IPS-11a (cell line): ENCODE results near the gene PRTFDC1.

ENCODE experiments used
- H3K4me3 ChIP-seq: one replicate; pipeline ENCODE4 v1.5.1; 2013; ENCODE audit warnings: low read depth, low read length, control low read depth

The PRTFDC1 gene

DNA sequence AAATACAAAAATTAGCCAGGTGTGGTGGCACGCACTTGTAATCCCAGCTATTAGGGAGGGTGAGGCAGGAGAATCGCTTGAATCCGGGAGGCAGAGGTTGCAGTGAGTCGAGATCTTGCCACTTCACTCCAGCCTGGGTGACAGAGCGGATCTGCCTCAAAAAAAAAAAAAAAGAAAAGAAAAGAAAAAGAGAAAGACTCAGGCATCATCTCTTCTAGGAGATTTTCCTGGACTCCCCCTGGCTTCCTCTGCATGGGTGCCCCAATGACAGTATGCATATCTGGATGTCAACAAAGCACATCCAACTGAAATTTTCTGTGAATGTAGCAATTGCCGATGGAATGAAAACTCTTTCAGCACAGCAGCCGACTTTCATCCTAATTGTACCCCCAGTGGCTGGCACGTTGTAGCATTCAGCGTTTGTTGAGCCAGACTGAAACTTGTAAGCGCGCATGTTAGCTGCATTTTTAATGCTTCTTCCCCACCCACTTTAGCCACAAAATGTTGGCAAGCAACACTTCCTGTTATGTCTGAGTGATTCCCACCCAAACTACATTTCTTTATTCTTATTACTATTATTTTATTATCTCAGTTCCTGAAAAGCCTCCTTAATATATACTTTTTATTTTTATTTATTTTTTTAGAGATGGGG, 70.2 kb downstream of the PRTFDC1 start:
- no peak overlapping the region for H3K4me3 ChIP-seq

DNA sequence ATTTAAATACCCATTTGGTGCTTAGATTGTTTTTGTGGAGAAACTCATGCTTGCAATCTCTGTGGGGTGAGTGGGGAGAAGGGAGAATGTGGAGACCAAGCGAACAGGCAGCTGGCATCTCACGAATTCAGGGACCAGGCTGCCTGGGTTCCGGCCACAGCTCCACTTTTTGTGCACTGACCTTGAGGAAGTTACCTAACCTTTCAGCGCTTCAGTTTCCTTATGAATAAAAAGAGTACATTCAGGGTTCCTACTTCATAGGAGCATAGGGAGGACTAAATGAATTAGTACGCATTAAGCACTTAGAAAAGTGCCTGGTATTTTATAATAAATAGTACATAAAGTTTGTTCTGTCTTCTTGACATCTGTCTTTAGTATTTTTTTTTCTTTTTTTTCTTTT, 72.5 kb downstream of the PRTFDC1 start:
- no peak overlapping the region for H3K4me3 ChIP-seq

DNA sequence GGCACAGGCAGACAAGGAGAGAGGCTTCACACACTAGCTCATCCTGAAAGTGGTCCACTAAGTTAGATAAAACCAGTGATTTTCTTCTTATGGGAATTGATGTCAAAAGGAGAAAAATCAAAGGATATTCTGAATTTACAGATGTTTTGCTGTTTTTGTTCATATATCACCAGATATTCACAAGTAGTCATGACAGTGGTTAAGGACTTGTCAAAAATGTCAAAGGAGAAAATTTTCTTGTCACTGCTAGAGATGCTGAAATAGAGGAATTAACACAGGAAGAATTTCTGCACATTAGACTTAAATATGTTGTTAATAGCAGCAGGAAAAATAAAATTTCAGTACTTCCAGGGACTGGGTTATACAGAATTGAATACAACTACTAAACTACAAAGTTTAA, 78.3 kb downstream of the PRTFDC1 start:
- H3K4me3 ChIP-seq = no peak overlapping the region

DNA sequence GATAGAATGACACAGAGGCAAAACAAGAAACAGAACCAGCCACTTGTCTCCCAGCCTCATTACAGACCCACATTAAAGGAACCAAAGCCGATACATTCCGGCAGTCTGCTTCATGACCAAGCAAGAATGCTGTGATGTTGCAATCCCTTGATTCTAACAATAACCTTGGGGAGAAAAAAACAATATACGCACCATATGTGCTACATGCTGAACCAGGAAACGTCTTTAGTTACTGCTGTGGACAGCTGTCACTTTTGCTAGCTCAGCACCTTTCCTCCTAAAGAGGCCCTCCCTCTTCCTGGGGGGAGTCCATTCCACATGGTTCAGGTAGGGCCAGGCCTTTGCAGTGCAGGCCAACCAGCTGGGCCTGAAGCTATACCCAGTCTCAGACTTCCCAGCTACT, 79.1 kb downstream of the PRTFDC1 start:
- H3K4me3 ChIP-seq = no peak overlapping the region

DNA sequence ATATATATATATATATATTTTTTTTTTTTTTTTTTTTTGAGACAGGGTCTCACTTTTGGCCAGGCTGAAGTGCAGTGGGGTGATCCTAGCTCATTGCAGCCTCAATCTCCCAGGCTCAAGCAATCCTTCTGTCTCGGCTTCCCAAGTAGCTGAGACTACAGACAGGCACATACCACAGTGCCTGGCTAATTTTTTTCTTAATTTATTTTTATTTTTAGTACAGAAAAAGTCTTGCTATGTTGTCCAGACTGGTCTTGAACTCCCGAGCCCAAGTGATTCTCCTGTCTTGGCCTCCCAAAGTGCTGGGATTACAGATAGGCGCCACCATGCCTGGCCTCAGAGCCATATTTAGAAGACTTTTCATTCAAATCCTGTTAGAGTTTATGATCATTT, 79.6 kb downstream of the PRTFDC1 start:
- H3K4me3 ChIP-seq = no peak overlapping the region

DNA sequence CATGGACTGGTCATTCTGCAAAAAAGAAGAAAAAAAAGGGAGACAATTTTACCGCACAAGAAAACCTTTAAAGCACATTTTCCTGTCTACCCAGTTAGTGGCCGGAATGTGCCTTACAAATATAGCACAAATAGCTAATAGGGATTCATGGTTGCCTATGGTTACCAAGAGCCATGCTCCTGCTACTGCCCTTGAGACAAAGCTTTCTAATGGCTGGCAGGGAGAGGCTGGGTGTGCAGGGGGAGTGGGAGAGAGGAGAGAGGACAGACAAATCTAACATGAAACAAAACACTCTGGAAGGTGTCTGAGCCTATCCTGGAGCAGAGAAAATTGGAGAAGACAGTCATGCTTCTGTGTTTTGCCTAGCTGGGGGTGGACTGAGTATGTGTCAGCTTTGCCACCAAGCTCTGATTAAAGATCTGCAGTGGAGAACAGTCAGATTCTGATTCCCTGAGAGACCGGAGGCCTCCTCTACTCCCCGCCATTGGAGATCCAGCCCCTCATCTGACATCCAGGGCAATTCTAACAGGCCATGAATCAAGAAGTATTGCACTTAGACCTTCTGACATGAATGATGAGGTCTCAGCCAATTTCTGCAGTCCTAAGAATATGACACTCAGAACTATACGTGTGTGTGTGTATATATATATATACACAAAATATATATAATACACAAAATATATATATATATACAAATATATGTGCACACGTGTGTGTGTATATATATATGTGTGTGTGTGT, 80.2 kb downstream of the PRTFDC1 start:
- no peak overlapping the region for H3K4me3 ChIP-seq

DNA sequence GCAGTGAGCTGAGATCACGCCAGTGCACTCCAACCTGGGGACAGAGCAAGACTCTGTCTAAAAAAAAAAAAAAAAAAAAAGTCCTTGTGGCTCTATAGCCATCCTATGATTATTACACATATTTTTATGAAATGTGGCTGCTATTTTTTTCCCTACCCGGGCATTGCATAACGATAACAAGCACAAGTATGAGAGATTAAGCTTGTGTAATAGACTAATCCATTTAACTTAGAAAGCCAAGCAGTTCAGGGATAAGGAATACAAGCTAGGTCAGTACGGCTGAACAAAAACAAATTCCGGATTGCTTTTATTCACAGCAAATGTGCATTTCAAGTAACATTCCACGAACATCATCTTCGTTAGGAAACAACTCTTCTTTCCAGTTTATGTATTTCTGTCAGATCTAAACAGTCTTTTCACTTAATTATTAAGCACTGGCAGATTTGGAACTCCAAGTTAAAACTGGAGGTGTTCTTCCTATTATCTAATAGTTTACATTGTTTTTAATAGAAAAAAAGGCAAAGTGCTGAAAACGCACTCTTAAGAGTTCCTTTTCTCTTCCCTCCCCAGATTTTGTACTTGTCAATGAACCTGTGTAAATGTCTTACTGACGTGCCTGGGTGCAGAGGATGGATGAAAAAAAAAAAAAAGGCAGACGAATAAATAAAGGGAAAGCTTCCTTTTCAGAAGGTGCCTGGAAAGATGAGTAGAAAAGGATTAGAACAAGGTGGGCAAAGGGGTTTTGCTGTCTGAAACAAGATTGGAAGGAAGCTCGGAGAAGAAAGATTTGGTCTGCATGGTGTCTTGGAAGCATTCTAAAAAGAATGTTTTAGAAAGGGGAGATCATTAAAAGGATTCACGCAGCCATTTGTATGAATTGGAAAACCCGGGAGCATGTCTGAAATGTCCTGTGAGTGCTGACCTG, 81.1 kb downstream of the PRTFDC1 start:
- no peak overlapping the region for H3K4me3 ChIP-seq

DNA sequence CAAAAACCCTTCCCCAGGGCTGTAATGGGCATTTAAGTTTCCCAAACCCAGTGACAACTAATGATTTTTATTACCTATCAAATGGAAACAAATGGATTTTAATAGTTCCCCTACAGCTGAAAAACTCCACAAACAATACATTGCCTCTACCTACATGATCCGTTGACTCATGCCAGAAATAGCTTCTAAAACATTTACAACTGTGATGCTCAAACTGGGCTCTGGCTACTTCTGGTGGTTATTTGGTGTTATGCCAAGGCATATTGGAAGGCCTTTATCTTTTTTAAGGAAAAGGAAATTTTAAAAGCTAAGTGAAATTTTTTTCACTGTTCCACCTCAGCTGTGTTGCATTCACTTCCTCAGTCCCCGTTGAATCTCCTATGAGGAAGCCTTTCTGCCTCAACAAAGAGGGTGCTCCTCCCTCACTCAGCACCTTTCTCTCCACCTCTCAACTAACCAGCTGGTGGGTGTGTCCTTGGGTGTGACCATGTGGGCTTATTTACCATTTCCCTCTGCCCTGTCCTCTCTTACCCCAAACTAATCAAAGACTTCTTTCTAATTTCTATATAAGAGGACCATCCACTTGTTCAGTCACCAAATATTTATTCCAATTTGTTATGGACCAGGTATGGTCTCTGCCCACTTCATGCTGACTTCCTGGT, 82.9 kb downstream of the PRTFDC1 start:
- H3K4me3 ChIP-seq = no peak overlapping the region

DNA sequence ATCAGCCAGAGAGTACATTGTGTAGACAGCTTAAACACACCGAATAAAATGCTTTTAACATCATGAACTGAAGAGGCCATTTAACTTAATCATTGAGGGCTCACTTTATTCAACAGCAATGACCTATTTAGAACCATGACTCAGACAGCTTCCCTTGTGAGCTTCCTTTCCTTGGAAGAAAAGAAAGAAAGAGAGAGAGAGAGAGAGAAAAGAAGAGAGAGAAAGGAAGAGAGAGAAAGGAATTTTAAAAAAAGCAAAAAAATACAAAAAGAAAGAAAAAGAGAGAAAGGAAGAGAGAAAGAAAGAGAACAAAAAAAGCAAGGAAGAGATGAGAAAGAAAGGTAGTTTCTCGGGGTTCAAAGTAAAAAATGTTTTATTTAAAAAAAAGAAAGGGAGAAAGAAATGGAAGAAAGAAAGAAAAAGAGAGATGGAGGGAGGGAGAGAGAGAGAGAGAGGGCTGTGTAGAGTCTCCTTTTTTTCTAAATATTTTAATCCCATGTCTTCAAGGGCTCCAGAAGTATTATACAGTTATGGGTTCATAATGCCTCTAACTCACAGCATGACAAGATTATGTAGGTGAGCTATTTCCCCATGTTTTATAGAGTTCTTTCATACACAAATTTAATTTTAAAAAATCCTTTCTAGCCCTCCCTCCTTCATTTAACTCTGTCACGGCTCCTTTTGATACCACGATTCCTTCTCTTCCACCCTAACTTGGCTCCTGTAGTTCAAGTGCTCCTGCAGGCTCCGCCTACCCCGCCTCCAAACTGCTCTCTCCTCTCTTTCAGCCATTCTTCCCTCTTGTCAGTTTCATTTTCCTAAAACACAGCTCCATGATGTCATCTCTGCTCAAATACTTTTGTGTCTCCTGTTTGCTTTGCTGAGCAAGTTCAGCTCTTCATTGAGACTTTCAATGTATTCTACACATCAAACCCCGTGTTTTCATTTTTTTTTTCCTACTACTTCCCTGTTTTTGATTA, 85.5 kb downstream of the PRTFDC1 start:
- no peak overlapping the region for H3K4me3 ChIP-seq

DNA sequence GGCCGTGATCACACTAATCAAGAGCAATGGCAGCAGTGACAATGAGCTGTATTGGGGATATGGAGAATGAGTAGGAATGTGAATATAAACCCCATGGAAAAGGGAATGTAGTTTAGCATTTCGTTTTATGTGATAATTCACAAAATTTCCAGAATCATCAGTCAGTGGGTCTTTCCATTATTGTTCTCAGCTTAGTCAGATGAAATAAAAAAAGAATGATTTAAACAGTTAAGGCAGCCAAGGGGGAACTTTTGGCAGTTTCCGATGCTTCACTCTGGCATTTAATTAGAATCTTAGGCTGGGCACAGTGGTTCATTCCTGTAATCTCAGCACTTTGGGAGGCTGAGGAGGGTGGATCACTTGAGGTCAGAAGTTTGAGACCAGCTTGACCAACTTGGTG, 86.6 kb downstream of the PRTFDC1 start:
- no peak overlapping the region for H3K4me3 ChIP-seq

DNA sequence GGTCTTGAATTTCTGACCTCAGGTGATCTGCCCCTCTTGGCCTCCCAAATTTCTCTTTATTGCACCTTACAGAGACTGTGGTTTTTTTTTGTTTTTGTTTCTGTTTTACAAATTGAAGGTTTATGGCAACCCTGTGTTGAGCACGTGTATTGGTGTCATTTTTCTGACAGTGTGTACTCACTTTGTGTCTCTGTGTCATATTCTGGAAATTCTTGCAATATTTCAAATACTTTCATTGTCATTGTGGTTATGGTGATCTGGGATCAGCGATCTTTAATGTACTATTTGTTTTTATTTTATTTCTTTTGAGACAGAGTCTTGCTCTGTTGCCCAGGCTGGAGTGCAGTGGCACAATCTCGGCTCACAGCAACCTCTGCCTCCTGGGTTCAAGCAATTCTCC, 89.8 kb downstream of the PRTFDC1 start:
- no peak overlapping the region for H3K4me3 ChIP-seq

DNA sequence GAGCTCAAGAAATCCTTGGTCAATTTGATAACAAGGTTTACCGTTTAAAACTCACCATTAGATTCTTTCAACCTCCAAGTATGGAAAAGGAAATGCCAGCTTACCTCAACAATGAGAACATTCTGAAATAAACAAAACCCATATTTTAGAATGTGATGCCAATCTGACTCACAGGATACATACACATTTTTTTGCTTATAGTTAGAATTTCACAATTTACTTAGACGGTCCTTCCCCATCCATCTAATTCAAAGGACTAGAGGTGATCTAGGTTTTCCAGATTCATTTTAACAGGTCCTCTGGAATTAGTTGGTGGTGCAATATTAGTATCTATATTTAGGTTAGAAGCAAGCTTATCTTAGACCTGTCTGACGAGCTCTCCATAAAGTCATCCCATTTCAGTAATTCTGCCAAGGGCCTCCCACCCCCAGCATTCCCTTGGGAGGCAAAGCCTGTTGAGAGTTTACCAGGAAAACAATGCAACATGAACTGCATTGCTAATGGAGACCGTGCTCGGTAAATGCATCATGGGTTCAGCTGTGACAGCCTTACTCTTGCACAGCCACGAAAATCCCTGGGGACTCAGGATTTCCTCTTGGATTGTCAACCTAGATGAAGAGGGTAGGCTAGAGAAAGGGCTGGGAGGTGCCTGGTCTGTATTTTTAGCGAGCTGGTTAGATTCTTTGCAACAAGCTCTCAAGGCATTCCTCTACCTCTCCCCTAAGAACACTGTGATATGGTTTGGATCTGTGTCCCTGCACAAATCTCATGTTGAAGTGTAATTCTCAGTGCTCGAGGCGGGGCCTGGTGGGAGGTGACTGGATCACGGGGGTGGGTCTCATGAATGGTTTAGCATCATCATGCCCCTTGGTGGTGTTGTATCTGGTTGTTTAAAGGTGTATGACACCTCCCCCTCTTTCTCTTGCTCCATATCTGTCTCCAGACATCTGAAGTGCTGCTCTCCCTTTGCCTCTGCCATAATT, 93.8 kb downstream of the PRTFDC1 start:
- H3K4me3 ChIP-seq = no peak overlapping the region

DNA sequence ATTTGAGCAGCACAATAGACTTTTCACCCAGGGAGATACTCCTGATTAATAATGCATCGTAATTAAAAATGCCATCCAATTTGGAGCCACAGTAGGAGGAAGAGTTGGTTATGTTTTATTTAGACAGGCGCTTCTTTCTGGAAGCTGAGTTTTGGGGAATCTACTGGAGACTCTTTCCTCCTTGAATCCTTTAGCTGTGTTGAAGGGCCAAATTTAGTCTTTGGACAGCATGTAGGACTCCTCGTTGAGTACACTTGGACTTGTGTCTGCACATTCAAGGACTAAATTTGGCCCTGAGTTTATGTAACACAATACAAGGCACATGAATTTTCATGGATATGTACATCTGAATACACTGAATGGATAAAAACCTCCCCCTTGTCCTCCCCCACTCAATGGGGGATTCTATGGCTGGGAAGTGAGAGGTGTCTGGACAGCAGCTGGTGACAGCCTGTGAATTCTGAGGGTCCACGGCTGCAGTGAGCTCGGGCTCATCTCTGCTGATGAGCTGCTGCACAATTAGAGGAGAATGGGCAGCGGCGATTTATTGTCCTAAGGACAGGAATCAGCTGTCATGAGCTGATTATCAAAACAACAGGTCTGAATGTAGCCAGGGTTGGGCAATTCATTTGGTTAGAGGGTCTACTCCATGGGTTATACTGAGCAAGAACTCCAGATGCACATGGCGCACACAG, 95.2 kb downstream of the PRTFDC1 start:
- no peak overlapping the region for H3K4me3 ChIP-seq

DNA sequence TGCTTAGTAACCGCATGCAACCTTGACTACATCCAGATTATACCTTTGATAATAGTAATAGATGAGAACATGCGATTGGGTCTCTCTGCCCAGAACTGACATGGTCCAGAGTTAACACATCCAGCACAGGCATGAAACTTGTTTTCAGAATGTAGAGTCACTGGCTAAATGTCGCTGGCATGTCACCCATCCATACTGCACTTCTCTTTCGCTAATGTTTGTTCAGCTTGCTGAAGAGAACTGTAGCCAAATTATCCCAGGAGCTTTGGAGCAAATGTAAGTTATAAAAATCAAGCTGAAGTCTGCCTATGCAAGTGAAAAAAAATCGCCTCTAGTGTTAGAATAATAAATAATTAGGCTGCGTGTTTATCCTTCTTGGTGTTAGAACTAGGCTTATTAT, 98.2 kb downstream of the PRTFDC1 start:
- H3K4me3 ChIP-seq = no peak overlapping the region

DNA sequence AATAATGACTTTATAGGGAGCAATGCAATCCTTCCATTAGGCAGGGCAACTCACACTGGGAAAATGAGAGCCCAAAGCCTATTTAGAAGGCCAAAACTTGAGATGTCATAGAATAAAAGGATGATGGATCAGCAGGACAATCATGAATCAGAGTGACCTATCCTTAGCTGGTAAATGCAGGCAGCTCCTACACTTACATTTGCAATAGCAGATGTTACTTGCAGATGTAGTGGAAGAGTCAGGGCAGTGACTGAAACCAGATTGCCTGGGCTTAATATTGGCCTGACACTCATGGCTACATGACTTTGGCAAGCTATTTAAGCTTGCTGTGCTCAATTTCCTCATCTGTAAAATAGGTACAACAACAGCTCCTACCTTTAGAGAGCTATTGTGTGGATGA, 98.7 kb downstream of the PRTFDC1 start:
- H3K4me3 ChIP-seq = no peak overlapping the region

DNA sequence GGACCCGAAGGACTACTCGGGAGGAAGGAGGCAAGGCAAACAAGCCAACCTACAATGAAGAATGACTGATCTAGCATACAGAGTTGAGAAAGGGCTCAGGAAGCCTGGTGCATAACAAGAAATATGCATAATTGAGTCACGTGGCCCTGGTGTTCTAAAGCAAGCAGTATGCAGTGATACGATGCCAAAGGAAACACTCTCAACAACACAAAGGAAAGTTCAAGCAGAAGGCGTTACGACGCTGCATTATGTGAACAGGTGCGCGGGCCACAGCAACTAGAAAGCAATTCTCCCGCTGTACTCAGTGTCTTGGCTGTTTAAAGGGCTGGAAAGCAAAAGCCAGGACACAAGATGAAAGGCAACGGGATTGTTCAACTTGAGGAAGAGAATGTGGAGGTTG, 100.8 kb downstream of the PRTFDC1 start:
- no peak overlapping the region for H3K4me3 ChIP-seq

DNA sequence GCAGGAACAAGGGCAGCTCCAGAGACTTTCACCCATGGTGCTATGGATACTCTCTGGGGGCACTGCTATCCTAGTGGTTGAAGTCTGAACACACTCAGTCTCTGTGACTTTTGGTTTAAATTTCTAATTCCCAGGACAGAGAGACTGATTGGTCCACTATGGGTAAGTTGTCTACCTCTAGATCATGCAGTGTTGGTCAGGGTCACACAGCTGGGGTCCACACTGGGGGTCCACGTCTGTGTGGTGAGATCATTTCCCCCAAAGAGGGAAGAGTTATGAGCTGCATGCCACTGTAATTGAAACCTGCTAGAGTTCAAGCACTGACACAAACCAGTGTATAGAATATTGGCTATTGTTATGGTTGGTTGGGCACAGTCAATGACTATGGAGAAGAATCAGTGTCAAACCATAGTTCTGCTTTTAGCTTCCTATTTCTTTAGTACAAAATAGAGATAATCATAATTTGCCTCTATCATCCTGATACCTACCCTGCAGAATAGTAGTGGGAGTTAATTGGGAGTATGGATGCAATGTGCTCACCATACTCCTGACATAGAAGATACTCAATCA, 101.6 kb downstream of the PRTFDC1 start:
- H3K4me3 ChIP-seq = no peak overlapping the region
